ENCODE measurements around the gene FGD2.

DNA sequence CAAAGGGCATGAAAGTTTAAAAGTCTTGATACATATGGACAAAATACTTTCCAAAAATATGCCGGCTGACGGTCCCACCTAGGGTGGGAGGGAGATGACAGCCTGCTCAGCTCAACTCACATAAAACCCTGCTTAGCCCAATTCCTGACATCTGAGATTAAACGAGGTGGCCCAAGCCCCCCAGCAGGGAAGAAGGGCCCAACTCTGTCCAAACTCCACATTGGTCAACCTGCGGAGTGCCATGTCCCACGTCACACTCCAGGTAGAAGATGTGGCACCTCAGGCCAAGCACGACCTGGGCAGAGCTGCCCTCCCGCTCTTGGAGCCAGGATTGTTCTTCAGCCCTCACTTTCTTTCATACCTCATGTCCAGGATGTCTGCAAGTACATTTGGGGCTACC, 48.2 kb downstream of the FGD2 start:
- TF ChIP-seq, protein P1, sequence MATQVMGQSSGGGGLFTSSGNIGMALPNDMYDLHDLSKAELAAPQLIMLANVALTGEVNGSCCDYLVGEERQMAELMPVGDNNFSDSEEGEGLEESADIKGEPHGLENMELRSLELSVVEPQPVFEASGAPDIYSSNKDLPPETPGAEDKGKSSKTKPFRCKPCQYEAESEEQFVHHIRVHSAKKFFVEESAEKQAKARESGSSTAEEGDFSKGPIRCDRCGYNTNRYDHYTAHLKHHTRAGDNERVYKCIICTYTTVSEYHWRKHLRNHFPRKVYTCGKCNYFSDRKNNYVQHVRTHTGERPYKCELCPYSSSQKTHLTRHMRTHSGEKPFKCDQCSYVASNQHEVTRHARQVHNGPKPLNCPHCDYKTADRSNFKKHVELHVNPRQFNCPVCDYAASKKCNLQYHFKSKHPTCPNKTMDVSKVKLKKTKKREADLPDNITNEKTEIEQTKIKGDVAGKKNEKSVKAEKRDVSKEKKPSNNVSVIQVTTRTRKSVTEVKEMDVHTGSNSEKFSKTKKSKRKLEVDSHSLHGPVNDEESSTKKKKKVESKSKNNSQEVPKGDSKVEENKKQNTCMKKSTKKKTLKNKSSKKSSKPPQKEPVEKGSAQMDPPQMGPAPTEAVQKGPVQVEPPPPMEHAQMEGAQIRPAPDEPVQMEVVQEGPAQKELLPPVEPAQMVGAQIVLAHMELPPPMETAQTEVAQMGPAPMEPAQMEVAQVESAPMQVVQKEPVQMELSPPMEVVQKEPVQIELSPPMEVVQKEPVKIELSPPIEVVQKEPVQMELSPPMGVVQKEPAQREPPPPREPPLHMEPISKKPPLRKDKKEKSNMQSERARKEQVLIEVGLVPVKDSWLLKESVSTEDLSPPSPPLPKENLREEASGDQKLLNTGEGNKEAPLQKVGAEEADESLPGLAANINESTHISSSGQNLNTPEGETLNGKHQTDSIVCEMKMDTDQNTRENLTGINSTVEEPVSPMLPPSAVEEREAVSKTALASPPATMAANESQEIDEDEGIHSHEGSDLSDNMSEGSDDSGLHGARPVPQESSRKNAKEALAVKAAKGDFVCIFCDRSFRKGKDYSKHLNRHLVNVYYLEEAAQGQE (IDR thresholded peaks at IDR 0.05; ENCODE audit: low read depth), result no peak
- TF ChIP-seq POLR2A (IDR thresholded peaks at IDR 0.05; ENCODE audit: borderline replicate concordance, extremely low read depth, insufficient read depth, insufficient read length) (no peak), JUND (IDR thresholded peaks at IDR 0.05) (no peak)
- TF ChIP-seq, protein P2, sequence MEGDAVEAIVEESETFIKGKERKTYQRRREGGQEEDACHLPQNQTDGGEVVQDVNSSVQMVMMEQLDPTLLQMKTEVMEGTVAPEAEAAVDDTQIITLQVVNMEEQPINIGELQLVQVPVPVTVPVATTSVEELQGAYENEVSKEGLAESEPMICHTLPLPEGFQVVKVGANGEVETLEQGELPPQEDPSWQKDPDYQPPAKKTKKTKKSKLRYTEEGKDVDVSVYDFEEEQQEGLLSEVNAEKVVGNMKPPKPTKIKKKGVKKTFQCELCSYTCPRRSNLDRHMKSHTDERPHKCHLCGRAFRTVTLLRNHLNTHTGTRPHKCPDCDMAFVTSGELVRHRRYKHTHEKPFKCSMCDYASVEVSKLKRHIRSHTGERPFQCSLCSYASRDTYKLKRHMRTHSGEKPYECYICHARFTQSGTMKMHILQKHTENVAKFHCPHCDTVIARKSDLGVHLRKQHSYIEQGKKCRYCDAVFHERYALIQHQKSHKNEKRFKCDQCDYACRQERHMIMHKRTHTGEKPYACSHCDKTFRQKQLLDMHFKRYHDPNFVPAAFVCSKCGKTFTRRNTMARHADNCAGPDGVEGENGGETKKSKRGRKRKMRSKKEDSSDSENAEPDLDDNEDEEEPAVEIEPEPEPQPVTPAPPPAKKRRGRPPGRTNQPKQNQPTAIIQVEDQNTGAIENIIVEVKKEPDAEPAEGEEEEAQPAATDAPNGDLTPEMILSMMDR (IDR thresholded peaks at IDR 0.05 in 2 of 3, conservative IDR thresholded peaks at IDR 0.05 in 1 of 3; ENCODE audit: borderline replicate concordance in 1 of 3, insufficient read depth in 1 of 3, low read depth in 2 of 3, low read length in 2 of 3), result no peak
- TF ChIP-seq, protein P3, sequence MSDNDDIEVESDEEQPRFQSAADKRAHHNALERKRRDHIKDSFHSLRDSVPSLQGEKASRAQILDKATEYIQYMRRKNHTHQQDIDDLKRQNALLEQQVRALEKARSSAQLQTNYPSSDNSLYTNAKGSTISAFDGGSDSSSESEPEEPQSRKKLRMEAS (IDR thresholded peaks at IDR 0.05), result no peak
